HEK293 (cell line): ENCODE data around the gene JUND.

Experiments
- BCL11A ChIP-seq: fragments of 450-650 bp; formaldehyde crosslinking; IDR thresholded peaks from 2 replicates; pipeline ENCODE4 v1.5.1; 2016; ENCODE audit warnings: low read depth, missing biosample characterization, missing genetic modification characterization
- ELK4 ChIP-seq: IDR thresholded peaks from 2 replicates; pipeline ENCODE4 v1.6.1; 2011; ENCODE audit warnings: mild to moderate bottlenecking, low read depth, low read length, borderline replicate concordance
- GLI2 ChIP-seq: fragments of 450-650 bp; formaldehyde crosslinking; IDR thresholded peaks from 2 replicates; pipeline ENCODE4; 2017; ENCODE audit warnings: missing biosample characterization, missing genetic modification characterization, low read depth, borderline replicate concordance
- GLIS1 ChIP-seq: fragments of 450-650 bp; formaldehyde crosslinking; IDR thresholded peaks from 2 replicates; pipeline ENCODE4 v1.5.1; 2016; ENCODE audit warnings: missing biosample characterization, missing genetic modification characterization
- HOXC10 ChIP-seq: sonication (generic); formaldehyde crosslinking; IDR thresholded peaks from 2 replicates; pipeline ENCODE4 v1.8.1; 2023; ENCODE audit warnings: mild to moderate bottlenecking, missing genetic modification reagents
- KLF10 ChIP-seq: fragments of 450-650 bp; IDR thresholded peaks from 2 replicates; pipeline ENCODE4 v1.5.1; 2018; ENCODE audit warnings: missing biosample characterization, mild to moderate bottlenecking, missing genetic modification characterization
- MZF1 ChIP-seq: fragments of 450-650 bp; formaldehyde crosslinking; IDR thresholded peaks from 2 replicates; pipeline ENCODE4 v1.5.1; 2017; ENCODE audit warnings: missing biosample characterization, missing genetic modification characterization, borderline replicate concordance
- PATZ1 ChIP-seq: fragments of 450-650 bp; formaldehyde crosslinking; IDR thresholded peaks from 2 replicates; pipeline ENCODE4 v1.5.1; 2016; ENCODE audit warnings: missing biosample characterization, missing genetic modification characterization
- PRDM4 ChIP-seq: fragments of 450-650 bp; formaldehyde crosslinking; IDR thresholded peaks from 2 replicates; pipeline ENCODE4 v1.5.1; 2017; ENCODE audit warnings: missing biosample characterization, missing genetic modification characterization
- ZBTB26 ChIP-seq: fragments of 450-650 bp; formaldehyde crosslinking; optimal IDR thresholded peaks from 2 replicates; pipeline ENCODE3; 2016; ENCODE audit warnings: missing biosample characterization, mild to moderate bottlenecking, missing genetic modification characterization
- ZIC2 ChIP-seq: fragments of 450-650 bp; formaldehyde crosslinking; IDR thresholded peaks from 2 replicates; pipeline ENCODE4 v1.5.1; 2016; ENCODE audit warnings: missing biosample characterization, missing genetic modification characterization
- ZNF132 ChIP-seq: fragments of 450-650 bp; formaldehyde crosslinking; IDR thresholded peaks from 2 replicates; pipeline ENCODE4 v1.5.1; 2017; ENCODE audit warnings: missing biosample characterization, missing genetic modification characterization, borderline replicate concordance
- ZNF140 ChIP-seq: fragments of 450-650 bp; formaldehyde crosslinking; IDR thresholded peaks from 2 replicates; pipeline ENCODE4 v1.5.1; 2016; ENCODE audit warnings: missing biosample characterization, missing genetic modification characterization
- ZNF146 ChIP-seq: fragments of 450-650 bp; formaldehyde crosslinking; IDR thresholded peaks from 2 replicates; pipeline ENCODE4 v1.5.1; 2016; ENCODE audit warnings: missing biosample characterization, missing genetic modification characterization
- ZNF169 ChIP-seq: fragments of 450-650 bp; formaldehyde crosslinking; IDR thresholded peaks from 2 replicates; pipeline ENCODE4 v1.5.1; 2016; ENCODE audit warnings: missing biosample characterization, missing genetic modification characterization
- ZNF211 ChIP-seq: fragments of 450-650 bp; formaldehyde crosslinking; IDR thresholded peaks from 2 replicates; pipeline ENCODE4 v1.5.1; 2016; ENCODE audit warnings: low read depth, missing biosample characterization, missing genetic modification characterization
- ZNF24 ChIP-seq: fragments of 450-650 bp; formaldehyde crosslinking; IDR thresholded peaks from 2 replicates; pipeline ENCODE4 v1.5.1; 2016; ENCODE audit warnings: missing biosample characterization, missing genetic modification characterization
- ZNF274 ChIP-seq, 2 experiments: fragments of 200-500 bp in 1 of 2; fragments of 450-650 bp in 1 of 2; sonication (Bioruptor generic) in 1 of 2; formaldehyde crosslinking in 1 of 2; IDR thresholded peaks; 2 replicates each; pipeline versions ENCODE4 v1.5.1 to v1.6.1; 2014 to 2016; ENCODE audit warnings: borderline replicate concordance in 1 of 2, inconsistent platforms in 1 of 2, low read length in 1 of 2, missing biosample characterization in 1 of 2, missing genetic modification characterization in 1 of 2
- ZNF335 ChIP-seq: fragments of 450-650 bp; formaldehyde crosslinking; conservative IDR thresholded peaks from 2 replicates; pipeline ENCODE4 v1.5.1; 2016; ENCODE audit warnings: missing biosample characterization, missing genetic modification characterization
- ZNF398 ChIP-seq: fragments of 450-650 bp; formaldehyde crosslinking; IDR thresholded peaks from 2 replicates; pipeline ENCODE4 v1.5.1; 2017; ENCODE audit warnings: missing biosample characterization, missing genetic modification characterization
- ZNF426 ChIP-seq: fragments of 450-650 bp; formaldehyde crosslinking; IDR thresholded peaks from 2 replicates; pipeline ENCODE4 v1.5.1; 2017; ENCODE audit warnings: missing biosample characterization, missing genetic modification characterization, mild to moderate bottlenecking, inconsistent platforms, moderate library complexity
- ZNF501 ChIP-seq: fragments of 450-650 bp; formaldehyde crosslinking; IDR thresholded peaks from 2 replicates; pipeline ENCODE4 v1.5.1; 2016; ENCODE audit warnings: missing biosample characterization, missing genetic modification characterization
- ZNF529 ChIP-seq: fragments of 450-650 bp; formaldehyde crosslinking; IDR thresholded peaks from 2 replicates; pipeline ENCODE4 v1.5.1; 2017; ENCODE audit warnings: missing genetic modification characterization, missing biosample characterization; ENCODE audit not compliant: insufficient replicate concordance
- ZNF530 ChIP-seq: fragments of 450-650 bp; formaldehyde crosslinking; IDR thresholded peaks from 2 replicates; pipeline ENCODE4 v1.5.1; 2016; ENCODE audit warnings: low read depth, missing biosample characterization, missing genetic modification characterization
- ZNF548 ChIP-seq: fragments of 450-650 bp; formaldehyde crosslinking; IDR thresholded peaks from 2 replicates; pipeline ENCODE4 v1.5.1; 2016; ENCODE audit warnings: missing biosample characterization, missing genetic modification characterization
- ZNF560 ChIP-seq: fragments of 450-650 bp; formaldehyde crosslinking; IDR thresholded peaks from 2 replicates; pipeline ENCODE4 v1.5.1; 2017; ENCODE audit warnings: missing biosample characterization, missing genetic modification characterization, borderline replicate concordance
- ZNF677 ChIP-seq: fragments of 450-650 bp; IDR thresholded peaks from 2 replicates; pipeline ENCODE4 v1.5.0; 2018; ENCODE audit warnings: missing biosample characterization, mild to moderate bottlenecking, missing genetic modification characterization, moderate library complexity
- ZNF843 ChIP-seq: fragments of 450-650 bp; formaldehyde crosslinking; IDR thresholded peaks from 2 replicates; pipeline ENCODE4 v1.5.1; 2016; ENCODE audit warnings: missing biosample characterization, missing genetic modification characterization
- ZSCAN23 ChIP-seq: fragments of 450-650 bp; formaldehyde crosslinking; IDR thresholded peaks from 2 replicates; pipeline ENCODE4 v1.5.1; 2016; ENCODE audit warnings: missing biosample characterization, missing genetic modification characterization
- ZXDB ChIP-seq: fragments of 450-650 bp; formaldehyde crosslinking; IDR thresholded peaks from 2 replicates; pipeline ENCODE4 v1.5.1; 2016; ENCODE audit warnings: missing biosample characterization, missing genetic modification characterization

The JUND gene

GRCh38 chr19:18282021-18282787, 782 bp upstream of the JUND start (continued):
- TF ChIP-seq MZF1 (tag by site-specific recombination) (no peak), ZNF146 (tag by site-specific recombination) (no peak; the same call in 1 of the 2 replicates), ZNF132 (tag by site-specific recombination) (no peak), ZXDB (tag by site-specific recombination) (peak; percentile 99), ZNF335 (peak; percentile 66), BCL11A (tag by site-specific recombination) (no peak), ZIC2 (tag by site-specific recombination) (peak; percentile 61; the same call in 1 of the 2 replicates), GLI2 (no peak), ZNF530 (tag by site-specific recombination) (no peak), ZNF501 (no peak), ZNF843 (tag by site-specific recombination) (0 out of 2 replicates have a peak, but pooled peaks have one; percentile 21), ZNF426 (tag by site-specific recombination) (no peak), ZNF274 (IDR thresholded peaks at IDR 0.05; ENCODE audit: low read length) (no peak), ZNF274 (tag by site-specific recombination; IDR thresholded peaks at IDR 0.05; ENCODE audit: borderline replicate concordance) (no peak), ZNF211 (tag by site-specific recombination) (no peak), GLIS1 (tag by site-specific recombination) (peak; percentile 90), ZNF560 (tag by site-specific recombination) (no peak), ZNF677 (no peak), ZNF24 (tag by site-specific recombination) (no peak), KLF10 (tag by site-specific recombination) (peak; percentile 97), ZNF548 (no peak), ZNF140 (tag by site-specific recombination) (no peak), HOXC10 (CRISPR knock-in tag) (no peak), ZNF529 (tag by site-specific recombination) (no peak), ZNF398 (peak; percentile 92), ZBTB26 (no peak), ELK4 (no peak), ZSCAN23 (tag by site-specific recombination) (peak; percentile 30; the same call in 1 of the 2 replicates), PATZ1 (peak; percentile 76), ZNF169 (tag by site-specific recombination) (no peak), PRDM4 (tag by site-specific recombination) (no peak)
